Activated naive CD8-positive, alpha-beta T cell treated with anti-CD3 and anti-CD28 coated beads, Interleukin-2, amount 50 U/mL, for 24 hours (primary cell): ENCODE measurements around the gene NOVA1.

Experiments used
- ATAC-seq: fragments of 150-1000 bp; cut with Tn5 transposase; one replicate; pipeline ENCODE4 v1.10.0; 2021
- DNase-seq: peaks from one replicate; pipeline ENCODE4 v3.0.0; 2021
- H3K27ac Mint-ChIP-seq: one replicate; pipeline ENCODE4 v1.8.0; 2021; ENCODE audit warnings: mild to moderate bottlenecking, mixed read lengths
- H3K27me3 Mint-ChIP-seq: one replicate; pipeline ENCODE4 v1.8.0; 2021; ENCODE audit warnings: mixed read lengths
- H3K36me3 Mint-ChIP-seq: one replicate; pipeline ENCODE4 v1.8.0; 2021; ENCODE audit warnings: low read depth, mixed read lengths
- H3K4me1 Mint-ChIP-seq: one replicate; pipeline ENCODE4 v1.8.0; 2021; ENCODE audit warnings: mixed read lengths
- H3K4me3 Mint-ChIP-seq: one replicate; pipeline ENCODE4 v1.8.0; 2021; ENCODE audit warnings: mild to moderate bottlenecking, moderate library complexity, mixed read lengths
- H3K9me3 Mint-ChIP-seq: one replicate; pipeline ENCODE4 v1.8.0; 2021; ENCODE audit warnings: mixed read lengths

NOVA1 gene

DNA sequence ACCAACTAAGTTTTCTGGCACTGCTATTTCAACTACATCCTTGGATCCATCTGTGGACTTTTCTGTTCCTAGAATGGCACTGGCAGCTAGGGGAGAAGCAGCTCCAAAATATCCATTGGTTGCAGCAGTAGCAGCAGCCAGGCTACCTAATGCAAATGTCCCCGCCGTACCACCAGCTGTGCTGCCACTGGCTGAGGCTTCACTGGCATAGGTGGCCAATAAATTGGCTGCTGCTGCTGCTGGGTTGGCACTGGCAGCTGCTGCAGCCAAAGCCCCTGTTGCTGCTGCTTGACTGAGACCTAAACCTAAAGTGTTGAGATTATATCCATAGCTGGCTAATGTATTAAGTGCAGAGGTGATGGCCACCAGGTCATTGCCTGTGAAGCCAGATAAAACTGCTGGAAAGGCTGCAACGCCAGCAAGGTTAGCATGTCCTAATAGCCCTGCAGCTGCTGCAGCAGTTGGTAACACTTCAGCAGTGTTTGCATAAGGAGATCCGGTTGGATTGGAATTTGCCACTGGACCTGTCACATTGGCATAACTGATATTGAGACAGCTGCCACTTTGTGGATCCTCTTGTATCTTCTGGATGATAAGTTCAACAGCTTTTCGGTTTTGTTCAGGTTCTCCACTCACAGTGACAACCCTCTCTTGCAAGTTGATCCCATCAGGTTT is 149.5 kb downstream of the NOVA1 start:
- Mint-ChIP-seq H3K36me3 (no peaks in the 10 kb centered on the region), H3K9me3 (peaks cover 9% of the 10 kb centered on the region)

DNA sequence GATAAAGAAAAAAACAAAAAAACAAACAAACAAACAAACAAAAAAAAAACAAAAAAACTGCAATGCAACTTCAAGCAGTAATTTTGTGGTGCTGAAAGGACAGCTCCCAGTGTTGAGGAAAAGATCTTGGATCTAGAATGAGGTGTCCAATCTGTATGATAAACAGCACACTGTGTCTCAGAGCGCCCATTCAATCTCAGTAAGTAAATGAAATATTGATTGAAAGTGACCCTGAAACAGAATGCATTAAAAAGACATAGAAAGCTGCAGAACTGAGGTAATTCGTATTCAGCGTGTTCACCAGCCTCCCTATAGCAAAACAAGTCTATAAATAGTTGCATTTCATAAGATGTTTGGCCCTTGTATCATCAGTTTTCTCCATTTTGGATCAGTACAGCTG is 153.0 kb downstream of the NOVA1 start:
- Mint-ChIP-seq H3K4me1 (no peaks in the 10 kb centered on the region), H3K9me3 (peaks cover 9% of the 10 kb centered on the region), H3K27me3 (no peaks in the 10 kb centered on the region), H3K36me3 (no peaks in the 10 kb centered on the region), H3K4me3 (no peak overlapping the region), H3K27ac (no peak overlapping the region)
- DNase-seq (no peak), ATAC-seq (no peak)

More for the DNA sequence above, 149.5 kb downstream of the NOVA1 start:
- H3K4me1 Mint-ChIP-seq: no peaks in the 10 kb centered on the region
- no peaks in the 10 kb centered on the region for H3K27me3 Mint-ChIP-seq
- H3K27ac Mint-ChIP-seq: no peak overlapping the region
- DNase-seq (no peak), ATAC-seq (no peak)
- no peak overlapping the region for H3K4me3 Mint-ChIP-seq

DNA sequence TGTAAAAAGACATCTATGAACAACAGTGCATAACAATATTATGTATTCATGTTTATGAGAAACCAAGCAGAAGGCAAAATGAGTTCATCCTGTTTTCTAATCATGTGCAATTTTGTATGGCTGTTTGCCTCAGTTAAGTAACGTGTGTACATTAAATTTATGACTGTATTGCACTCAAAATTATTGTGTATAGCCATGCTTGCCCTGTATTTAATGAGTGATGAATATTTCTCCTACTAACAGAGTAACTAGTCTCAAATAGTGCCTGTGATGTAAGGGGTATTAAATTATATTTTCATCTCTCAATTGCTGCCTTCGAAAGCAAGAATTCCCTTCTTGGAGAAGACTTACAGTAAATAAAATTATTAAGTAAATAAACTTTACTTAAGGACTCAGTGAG is 154.2 kb downstream of the NOVA1 start:
- Mint-ChIP-seq H3K27me3 (no peaks in the 10 kb centered on the region), H3K27ac (no peak overlapping the region), H3K36me3 (no peaks in the 10 kb centered on the region), H3K4me1 (no peaks in the 10 kb centered on the region), H3K9me3 (peaks cover 9% of the 10 kb centered on the region), H3K4me3 (no peak overlapping the region)
- ATAC-seq (no peak), DNase-seq (no peak)

GRCh38 chr14:26429205-26429604 is 168.6 kb downstream of the NOVA1 start:
- DNase-seq: no peak
- H3K4me3 Mint-ChIP-seq: no peak overlapping the region
- H3K27me3 Mint-ChIP-seq: no peaks in the 10 kb centered on the region
- H3K9me3 Mint-ChIP-seq: peaks cover 13% of the 10 kb centered on the region
- H3K36me3 Mint-ChIP-seq: no peaks in the 10 kb centered on the region
- no peak for ATAC-seq
- no peaks in the 10 kb centered on the region for H3K4me1 Mint-ChIP-seq
- no peak overlapping the region for H3K27ac Mint-ChIP-seq

DNA sequence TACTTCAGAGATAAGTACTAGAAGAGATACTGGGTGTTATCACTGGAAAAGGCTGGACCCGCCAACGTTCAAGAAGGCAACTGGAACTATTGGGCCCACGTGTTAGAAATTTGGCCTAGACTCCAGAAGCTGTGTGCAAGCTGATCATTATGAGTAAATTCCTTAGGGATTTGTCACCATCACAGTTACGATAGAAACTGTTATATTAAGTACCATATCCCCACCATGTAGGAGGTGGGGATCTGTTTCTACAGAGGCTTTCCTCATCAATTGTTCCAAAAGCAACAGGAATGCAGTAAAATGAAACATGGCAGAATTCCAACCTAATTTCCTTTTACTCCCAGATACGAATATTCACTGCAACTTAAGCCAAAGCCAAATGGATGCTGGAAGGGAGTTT is 170.7 kb downstream of the NOVA1 start:
- peaks cover 13% of the 10 kb centered on the region for H3K9me3 Mint-ChIP-seq
- H3K36me3 Mint-ChIP-seq: no peaks in the 10 kb centered on the region
- H3K27ac Mint-ChIP-seq: no peak overlapping the region
- no peaks in the 10 kb centered on the region for H3K27me3 Mint-ChIP-seq
- DNase-seq (no peak), ATAC-seq (no peak)
- no peak overlapping the region for H3K4me3 Mint-ChIP-seq
- no peaks in the 10 kb centered on the region for H3K4me1 Mint-ChIP-seq

- Mint-ChIP-seq H3K9me3 (peaks cover 4% of the 10 kb centered on the region), H3K27me3 (no peaks in the 10 kb centered on the region), H3K4me3 (no peak overlapping the region), H3K27ac (no peak overlapping the region), H3K4me1 (no peaks in the 10 kb centered on the region), H3K36me3 (no peaks in the 10 kb centered on the region)
- ATAC-seq: no peak
- no peak for DNase-seq
These were observed 173.3 kb downstream of the NOVA1 start for GRCh38 chr14:26424537-26424936.

DNA sequence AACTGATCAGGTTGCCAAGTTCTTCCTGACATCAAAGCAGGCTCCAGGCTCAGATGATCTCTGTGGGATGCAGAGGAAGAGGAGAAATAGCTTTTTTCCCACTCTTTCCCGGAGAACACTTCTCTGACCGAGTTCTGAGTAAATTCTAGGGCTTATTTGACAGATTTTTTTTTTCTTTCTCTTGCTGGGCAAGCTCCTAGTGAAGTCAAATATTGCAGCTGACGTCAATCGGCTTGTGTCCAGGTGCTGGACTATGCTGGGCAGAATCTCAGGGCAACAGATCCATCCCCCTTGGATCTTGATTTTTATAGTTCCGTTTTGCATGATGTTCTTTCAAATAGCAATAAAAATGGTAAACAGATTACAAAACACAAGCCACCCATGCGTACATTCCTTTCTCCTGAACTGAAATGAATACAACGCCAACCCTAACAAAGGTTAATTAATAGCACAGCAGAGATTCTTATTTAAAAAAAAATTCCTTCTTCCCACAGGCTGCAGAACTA is 182.2 kb downstream of the NOVA1 start:
- Mint-ChIP-seq H3K36me3 (no peaks in the 10 kb centered on the region), H3K4me3 (no peak overlapping the region), H3K4me1 (no peaks in the 10 kb centered on the region), H3K27me3 (no peaks in the 10 kb centered on the region), H3K9me3 (peaks cover 16% of the 10 kb centered on the region), H3K27ac (no peak overlapping the region)
- DNase-seq (no peak), ATAC-seq (no peak)

GRCh38 chr14:26414926-26415325 is 182.9 kb downstream of the NOVA1 start:
- H3K9me3 Mint-ChIP-seq: peaks cover 16% of the 10 kb centered on the region
- H3K27me3 Mint-ChIP-seq: no peaks in the 10 kb centered on the region
- ATAC-seq: no peak
- no peaks in the 10 kb centered on the region for H3K36me3 Mint-ChIP-seq
- H3K4me3 Mint-ChIP-seq: no peak overlapping the region
- no peak overlapping the region for H3K27ac Mint-ChIP-seq
- H3K4me1 Mint-ChIP-seq: no peaks in the 10 kb centered on the region
- DNase-seq: no peak

GRCh38 chr14:26414103-26414502 is 183.7 kb downstream of the NOVA1 start:
- Mint-ChIP-seq H3K9me3 (peaks cover 19% of the 10 kb centered on the region), H3K4me1 (no peaks in the 10 kb centered on the region), H3K27me3 (no peaks in the 10 kb centered on the region), H3K36me3 (no peaks in the 10 kb centered on the region), H3K27ac (no peak overlapping the region), H3K4me3 (no peak overlapping the region)
- no peak for ATAC-seq
- DNase-seq: no peak

DNA sequence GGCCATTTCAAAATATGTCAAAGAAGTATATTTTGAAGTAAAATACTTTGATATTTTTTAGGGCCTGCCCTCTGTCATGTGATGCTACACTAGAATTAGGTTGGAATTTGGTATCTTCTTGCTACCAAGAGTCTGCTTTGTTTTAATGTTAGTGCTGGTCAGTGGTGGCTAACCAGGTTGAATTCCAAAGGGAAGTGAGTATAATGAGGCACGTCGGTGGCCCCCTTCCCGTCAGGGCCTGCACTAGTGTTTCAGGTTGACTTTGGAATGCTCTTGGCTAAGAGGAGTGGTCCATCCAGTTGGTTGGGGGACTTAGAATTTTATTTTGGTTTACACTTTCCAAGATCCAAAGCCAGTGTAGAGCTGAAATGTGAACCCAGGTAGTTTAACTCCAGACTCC is 185.4 kb downstream of the NOVA1 start:
- H3K4me1 Mint-ChIP-seq: no peaks in the 10 kb centered on the region
- no peak for DNase-seq
- no peak overlapping the region for H3K4me3 Mint-ChIP-seq
- peaks cover 19% of the 10 kb centered on the region for H3K9me3 Mint-ChIP-seq
- H3K36me3 Mint-ChIP-seq: no peaks in the 10 kb centered on the region
- H3K27me3 Mint-ChIP-seq: no peaks in the 10 kb centered on the region
- H3K27ac Mint-ChIP-seq: no peak overlapping the region
- no peak for ATAC-seq

DNA sequence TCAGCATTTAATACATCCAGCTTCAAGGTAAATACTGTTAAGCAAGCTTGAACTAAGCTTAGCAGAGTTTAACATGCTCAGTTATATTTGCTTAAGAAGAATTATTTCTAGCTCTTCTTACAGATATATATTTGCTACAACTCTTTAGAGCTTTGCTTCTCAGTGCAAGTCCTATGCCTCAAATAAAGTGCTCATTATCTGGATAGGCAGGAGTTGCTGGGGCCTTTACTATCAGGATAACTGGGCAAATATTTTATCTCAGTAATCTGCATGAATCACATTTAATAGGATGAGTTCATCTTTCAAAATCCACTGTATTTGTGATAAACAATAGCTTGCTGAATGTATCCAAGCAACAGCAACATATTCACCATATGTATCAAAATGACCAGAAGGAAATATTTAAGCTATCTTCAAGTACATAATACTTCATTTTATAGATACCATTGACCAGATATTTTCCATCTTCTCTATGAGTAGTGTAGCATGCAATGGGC is 187.6 kb downstream of the NOVA1 start:
- Mint-ChIP-seq H3K36me3 (no peaks in the 10 kb centered on the region), H3K4me3 (no peak overlapping the region), H3K27me3 (no peaks in the 10 kb centered on the region), H3K4me1 (no peaks in the 10 kb centered on the region), H3K9me3 (peaks cover 14% of the 10 kb centered on the region), H3K27ac (no peak overlapping the region)
- ATAC-seq (no peak), DNase-seq (no peak)

GRCh38 chr14:26404927-26405326 is 192.9 kb downstream of the NOVA1 start:
- H3K36me3 Mint-ChIP-seq: no peaks in the 10 kb centered on the region
- H3K27ac Mint-ChIP-seq: no peak overlapping the region
- ATAC-seq (no peak), DNase-seq (no peak)
- H3K9me3 Mint-ChIP-seq: peaks cover 15% of the 10 kb centered on the region
- H3K27me3 Mint-ChIP-seq: no peaks in the 10 kb centered on the region
- H3K4me1 Mint-ChIP-seq: no peaks in the 10 kb centered on the region
- no peak overlapping the region for H3K4me3 Mint-ChIP-seq

DNA sequence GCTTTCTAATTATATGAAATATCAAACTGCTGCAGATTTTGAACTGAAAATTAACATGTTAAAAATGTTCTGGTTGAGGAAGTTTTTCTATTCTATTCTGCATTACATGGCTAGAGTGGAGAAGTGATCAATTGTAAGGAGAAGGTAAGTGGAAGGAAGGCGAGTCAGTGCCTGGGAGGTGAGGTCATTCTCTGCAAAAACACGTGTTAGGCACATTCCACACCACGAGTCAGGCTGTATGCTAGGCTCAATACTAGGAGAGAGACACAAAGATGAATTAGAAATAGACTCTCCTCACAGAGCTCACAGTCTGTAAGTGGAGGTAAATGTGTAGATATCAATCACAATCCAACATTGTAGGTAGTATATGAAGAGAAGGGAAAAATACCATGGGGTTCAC is 194.1 kb downstream of the NOVA1 start:
- Mint-ChIP-seq H3K4me3 (no peak overlapping the region), H3K36me3 (no peaks in the 10 kb centered on the region), H3K4me1 (no peaks in the 10 kb centered on the region), H3K27ac (no peak overlapping the region), H3K9me3 (peaks cover 11% of the 10 kb centered on the region), H3K27me3 (no peaks in the 10 kb centered on the region)
- ATAC-seq (no peak), DNase-seq (no peak)

DNA sequence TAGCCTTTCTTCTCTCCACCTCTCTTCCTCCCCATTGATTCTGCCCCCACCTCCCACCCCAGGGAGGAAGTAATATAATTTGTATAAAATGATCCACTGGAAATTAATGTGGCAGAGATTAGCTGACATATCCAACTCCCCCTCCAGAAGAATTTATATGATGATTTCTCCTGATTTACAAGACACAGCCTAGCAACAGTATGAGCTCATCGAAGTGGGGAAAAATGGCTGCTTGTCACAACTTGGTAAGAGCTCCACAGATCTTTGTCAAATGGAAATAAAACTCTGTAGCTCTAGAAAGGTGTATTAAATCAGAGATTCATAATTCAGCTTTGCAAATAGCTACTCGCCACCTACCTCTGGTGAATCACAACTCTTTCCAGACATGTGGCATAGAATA is 195.7 kb downstream of the NOVA1 start:
- no peak overlapping the region for H3K27ac Mint-ChIP-seq
- H3K4me1 Mint-ChIP-seq: no peaks in the 10 kb centered on the region
- H3K4me3 Mint-ChIP-seq: no peak overlapping the region
- ATAC-seq (no peak), DNase-seq (no peak)
- H3K9me3 Mint-ChIP-seq: peaks cover 11% of the 10 kb centered on the region
- H3K36me3 Mint-ChIP-seq: no peaks in the 10 kb centered on the region
- H3K27me3 Mint-ChIP-seq: no peaks in the 10 kb centered on the region

GRCh38 chr14:26401179-26401968 is 196.5 kb downstream of the NOVA1 start:
- H3K4me3 Mint-ChIP-seq: no peak overlapping the region
- DNase-seq (no peak), ATAC-seq (no peak)
- H3K27ac Mint-ChIP-seq: no peak overlapping the region
- H3K36me3 Mint-ChIP-seq: no peaks in the 10 kb centered on the region
- H3K27me3 Mint-ChIP-seq: no peaks in the 10 kb centered on the region
- no peaks in the 10 kb centered on the region for H3K4me1 Mint-ChIP-seq
- peaks cover 11% of the 10 kb centered on the region for H3K9me3 Mint-ChIP-seq
